HG02623 (cell line): ENCODE results near the gene OBP2B.
"Not testable (repeated sequence)": the region's sequence is repeated elsewhere in the genome, so short reads cannot be mapped to it uniquely, and the experiment has no call there.

ENCODE experiments used
- ATAC-seq: cut with Tn5 transposase; IDR thresholded peaks from one replicate; pipeline ENCODE4 v1.9.1; 2021; ENCODE audit warnings: moderate library complexity; ENCODE audit not compliant: unreplicated experiment

Gene OBP2B

GRCh38 chr9:133169687-133170086 is 39.4 kb downstream of the OBP2B start:
- not testable (repeated sequence) for ATAC-seq

- no peak for ATAC-seq
Observed at GRCh38 chr9:133169102-133169501, 39.9 kb downstream of the OBP2B start.

- ATAC-seq, result no peak
Observed at GRCh38 chr9:133168432-133168831, 40.6 kb downstream of the OBP2B start.

GRCh38 chr9:133167769-133168168 is 41.3 kb downstream of the OBP2B start:
- ATAC-seq, result no peak

- ATAC-seq, result no peak
Observed at GRCh38 chr9:133167096-133167730, 41.8 kb downstream of the OBP2B start.

GRCh38 chr9:133166392-133166791 is 42.7 kb downstream of the OBP2B start:
- no peak for ATAC-seq

GRCh38 chr9:133165452-133165730 is 43.7 kb downstream of the OBP2B start:
- no peak for ATAC-seq

- no peak for ATAC-seq
Observed at GRCh38 chr9:133164191-133164590, 44.9 kb downstream of the OBP2B start.

- ATAC-seq, result no peak
Observed at GRCh38 chr9:133163504-133164172, 45.4 kb downstream of the OBP2B start, which contains the start of gene GBGT1. Gene GBGT1, minus strand, starts transcription at chr9:133163914. Its CDS starts 1,502 bp downstream, at chr9:133162412.

GRCh38 chr9:133162861-133163503 is 46.1 kb downstream of the OBP2B start:
- no peak for ATAC-seq

- ATAC-seq, result no peak
Observed at GRCh38 chr9:133161547-133161950, 47.5 kb downstream of the OBP2B start.

- ATAC-seq, result no peak
Observed at GRCh38 chr9:133160742-133161546, 48.1 kb downstream of the OBP2B start.

GRCh38 chr9:133158695-133159094 is 50.4 kb downstream of the OBP2B start:
- ATAC-seq, result no peak
